ENCODE results near the gene USP5.
"Not testable (repeated sequence)": the region's sequence is repeated elsewhere in the genome, so short reads cannot be mapped to it uniquely, and the experiment has no call there.

The USP5 gene

GRCh38 chr12:6884539-6884938 is 32.6 kb downstream of the USP5 start:
- H3K27me3 ChIP-seq (ENCODE audit: low read depth, low read length): no peaks in the 10 kb centered on the region
- H3K36me3 ChIP-seq (ENCODE audit: control insufficient read depth in 1 of 2, insufficient read depth in 2 of 2, low read length in 2 of 2): peaks cover 5 to 17% of the 10 kb centered on the region in 2 donors
- no peak overlapping the region for H3K27ac ChIP-seq (ENCODE audit: low read length)
- no peaks in the 10 kb centered on the region for H3K9me3 ChIP-seq (ENCODE audit: control insufficient read depth in 1 of 2, low read length in 2 of 2)
- no peaks in the 10 kb centered on the region for H3K4me1 ChIP-seq (ENCODE audit: control insufficient read depth in 1 of 2, insufficient read depth in 2 of 2, low read length in 2 of 2)
- H3K4me3 ChIP-seq (ENCODE audit: low read depth in 1 of 2, low read length in 2 of 2): no peak overlapping the region

- not testable (repeated sequence) for H3K4me3 ChIP-seq (ENCODE audit: low read depth in 1 of 2, low read length in 2 of 2); H3K27ac ChIP-seq (ENCODE audit: low read length); H3K27me3 ChIP-seq (ENCODE audit: low read depth, low read length); H3K9me3 ChIP-seq (ENCODE audit: control insufficient read depth in 1 of 2, low read length in 2 of 2); H3K4me1 ChIP-seq (ENCODE audit: control insufficient read depth in 1 of 2, insufficient read depth in 2 of 2, low read length in 2 of 2)
- H3K36me3 ChIP-seq (ENCODE audit: control insufficient read depth in 1 of 2, insufficient read depth in 2 of 2, low read length in 2 of 2): peaks cover 5 to 20% of the 10 kb centered on the region in 2 donors
Observed at GRCh38 chr12:6886206-6886999, 34.5 kb downstream of the USP5 start.

GRCh38 chr12:6887460-6887859 is 35.5 kb downstream of the USP5 start:
- H3K27ac ChIP-seq (ENCODE audit: low read length): no peak overlapping the region

GRCh38 chr12:6888360-6888759 is 36.4 kb downstream of the USP5 start:
- Histone ChIP-seq H3K36me3 (ENCODE audit: control insufficient read depth in 1 of 2, insufficient read depth in 2 of 2, low read length in 2 of 2) (peaks cover 5 to 20% of the 10 kb centered on the region in 2 donors), H3K27ac (ENCODE audit: low read length) (no peak overlapping the region), H3K9me3 (ENCODE audit: control insufficient read depth in 1 of 2, low read length in 2 of 2) (no peaks in the 10 kb centered on the region), H3K27me3 (ENCODE audit: low read depth, low read length) (no peaks in the 10 kb centered on the region), H3K4me1 (ENCODE audit: control insufficient read depth in 1 of 2, insufficient read depth in 2 of 2, low read length in 2 of 2) (no peaks in the 10 kb centered on the region), H3K4me3 (ENCODE audit: low read depth in 1 of 2, low read length in 2 of 2) (no peak overlapping the region)

More at GRCh38 chr12:6887460-6887859, 35.5 kb downstream of the USP5 start:
- Histone ChIP-seq H3K27me3 (ENCODE audit: low read depth, low read length) (no peaks in the 10 kb centered on the region), H3K4me3 (ENCODE audit: low read depth in 1 of 2, low read length in 2 of 2) (no peak overlapping the region), H3K9me3 (ENCODE audit: control insufficient read depth in 1 of 2, low read length in 2 of 2) (no peaks in the 10 kb centered on the region), H3K4me1 (ENCODE audit: control insufficient read depth in 1 of 2, insufficient read depth in 2 of 2, low read length in 2 of 2) (no peaks in the 10 kb centered on the region), H3K36me3 (ENCODE audit: control insufficient read depth in 1 of 2, insufficient read depth in 2 of 2, low read length in 2 of 2) (peaks cover 5 to 20% of the 10 kb centered on the region in 2 donors)

GRCh38 chr12:6888794-6889193 is 36.8 kb downstream of the USP5 start:
- not testable (repeated sequence) for H3K27ac ChIP-seq (ENCODE audit: low read length); H3K27me3 ChIP-seq (ENCODE audit: low read depth, low read length); H3K9me3 ChIP-seq (ENCODE audit: control insufficient read depth in 1 of 2, low read length in 2 of 2); H3K4me3 ChIP-seq (ENCODE audit: low read depth in 1 of 2, low read length in 2 of 2); H3K4me1 ChIP-seq (ENCODE audit: control insufficient read depth in 1 of 2, insufficient read depth in 2 of 2, low read length in 2 of 2)
- H3K36me3 ChIP-seq (ENCODE audit: control insufficient read depth in 1 of 2, insufficient read depth in 2 of 2, low read length in 2 of 2): peaks cover 5 to 15% of the 10 kb centered on the region in 2 donors

GRCh38 chr12:6889775-6890573 is 38.0 kb downstream of the USP5 start:
- not testable (repeated sequence) for H3K36me3 ChIP-seq (ENCODE audit: control insufficient read depth in 1 of 2, insufficient read depth in 2 of 2, low read length in 2 of 2); H3K27me3 ChIP-seq (ENCODE audit: low read depth, low read length); H3K9me3 ChIP-seq (ENCODE audit: control insufficient read depth in 1 of 2, low read length in 2 of 2); H3K4me1 ChIP-seq (ENCODE audit: control insufficient read depth in 1 of 2, insufficient read depth in 2 of 2, low read length in 2 of 2); H3K4me3 ChIP-seq (ENCODE audit: low read depth in 1 of 2, low read length in 2 of 2)
- H3K27ac ChIP-seq (ENCODE audit: low read length): peak overlapping the region; percentile 88

GRCh38 chr12:6890789-6891645 is 39.1 kb downstream of the USP5 start:
- Histone ChIP-seq H3K4me1 (ENCODE audit: control insufficient read depth in 1 of 2, insufficient read depth in 2 of 2, low read length in 2 of 2) (no peaks in the 10 kb centered on the region), H3K9me3 (ENCODE audit: control insufficient read depth in 1 of 2, low read length in 2 of 2) (no peaks in the 10 kb centered on the region), H3K36me3 (ENCODE audit: control insufficient read depth in 1 of 2, insufficient read depth in 2 of 2, low read length in 2 of 2) (peaks cover 0 to 4% of the 10 kb centered on the region in 2 donors), H3K4me3 (ENCODE audit: low read depth in 1 of 2, low read length in 2 of 2) (peak overlapping the region; percentile 65 to 85), H3K27me3 (ENCODE audit: low read depth, low read length) (no peaks in the 10 kb centered on the region), H3K27ac (ENCODE audit: low read length) (peak overlapping the region; percentile 89)

- H3K27ac ChIP-seq (ENCODE audit: low read length): peak overlapping the region; percentile 89
- H3K4me3 ChIP-seq (ENCODE audit: low read depth in 1 of 2, low read length in 2 of 2): peak overlapping the region; percentile 65 to 85
- H3K36me3 ChIP-seq (ENCODE audit: control insufficient read depth in 1 of 2, insufficient read depth in 2 of 2, low read length in 2 of 2): peaks cover 0 to 4% of the 10 kb centered on the region in 2 donors
- H3K27me3 ChIP-seq (ENCODE audit: low read depth, low read length): no peaks in the 10 kb centered on the region
- no peaks in the 10 kb centered on the region for H3K9me3 ChIP-seq (ENCODE audit: control insufficient read depth in 1 of 2, low read length in 2 of 2)
- no peaks in the 10 kb centered on the region for H3K4me1 ChIP-seq (ENCODE audit: control insufficient read depth in 1 of 2, insufficient read depth in 2 of 2, low read length in 2 of 2)
Observed at GRCh38 chr12:6891646-6892001, 39.7 kb downstream of the USP5 start.

GRCh38 chr12:6892683-6893082 is 40.7 kb downstream of the USP5 start:
- not testable (repeated sequence) for H3K27me3 ChIP-seq (ENCODE audit: low read depth, low read length); H3K4me1 ChIP-seq (ENCODE audit: control insufficient read depth in 1 of 2, insufficient read depth in 2 of 2, low read length in 2 of 2); H3K36me3 ChIP-seq (ENCODE audit: control insufficient read depth in 1 of 2, insufficient read depth in 2 of 2, low read length in 2 of 2); H3K27ac ChIP-seq (ENCODE audit: low read length); H3K4me3 ChIP-seq (ENCODE audit: low read depth in 1 of 2, low read length in 2 of 2); H3K9me3 ChIP-seq (ENCODE audit: control insufficient read depth in 1 of 2, low read length in 2 of 2)

- no peak overlapping the region for H3K4me3 ChIP-seq (ENCODE audit: low read depth in 1 of 2, low read length in 2 of 2)
- H3K27me3 ChIP-seq (ENCODE audit: low read depth, low read length): no peaks in the 10 kb centered on the region
- no peak overlapping the region for H3K27ac ChIP-seq (ENCODE audit: low read length)
- H3K36me3 ChIP-seq (ENCODE audit: control insufficient read depth in 1 of 2, insufficient read depth in 2 of 2, low read length in 2 of 2): peaks cover 0 to 4% of the 10 kb centered on the region in 2 donors
- peaks cover 0 to under 1% of the 10 kb centered on the region in 2 donors for H3K4me1 ChIP-seq (ENCODE audit: control insufficient read depth in 1 of 2, insufficient read depth in 2 of 2, low read length in 2 of 2)
- H3K9me3 ChIP-seq (ENCODE audit: control insufficient read depth in 1 of 2, low read length in 2 of 2): no peaks in the 10 kb centered on the region
Observed at GRCh38 chr12:6894321-6894720, 42.4 kb downstream of the USP5 start.

GRCh38 chr12:6896846-6897435 is 45.0 kb downstream of the USP5 start:
- no peaks in the 10 kb centered on the region for H3K36me3 ChIP-seq (ENCODE audit: control insufficient read depth in 1 of 2, insufficient read depth in 2 of 2, low read length in 2 of 2)

More at GRCh38 chr12:6896846-6897435, 45.0 kb downstream of the USP5 start:
- no peak overlapping the region for H3K4me3 ChIP-seq (ENCODE audit: low read depth in 1 of 2, low read length in 2 of 2)
- H3K9me3 ChIP-seq (ENCODE audit: control insufficient read depth in 1 of 2, low read length in 2 of 2): no peaks in the 10 kb centered on the region
- no peak overlapping the region for H3K27ac ChIP-seq (ENCODE audit: low read length)
- H3K4me1 ChIP-seq (ENCODE audit: control insufficient read depth in 1 of 2, insufficient read depth in 2 of 2, low read length in 2 of 2): peaks cover 0 to 6% of the 10 kb centered on the region in 2 donors
- no peaks in the 10 kb centered on the region for H3K27me3 ChIP-seq (ENCODE audit: low read depth, low read length)
